NCI-H2227 treated with DMSO at 0.1 percent for 48 hours (cell line): Measurements from ENCODE around the gene TDRD3.
A peak's percentile ranks its signal among the peaks of the same experiment; 100 is the strongest.
"Not testable (repeated sequence)": the region's sequence is repeated elsewhere in the genome, so short reads cannot be mapped to it uniquely, and the experiment has no call there.

Source experiments
- DNase-seq: peaks from one replicate; lab custom pipeline; 2025; lab: John Stamatoyannopoulos, UW

Gene TDRD3

GRCh38 chr13:60398907-60399589 is 2.0 kb downstream of the TDRD3 start:
- peak; percentile 35 for DNase-seq

- peak; percentile 12 for DNase-seq
Observed at GRCh38 chr13:60402022-60402421, 5.0 kb downstream of the TDRD3 start.

- no peak for DNase-seq
Observed at GRCh38 chr13:60407095-60407494, 10.1 kb downstream of the TDRD3 start.

- not testable (repeated sequence) for DNase-seq
Observed at GRCh38 chr13:60407852-60408251, 10.8 kb downstream of the TDRD3 start.

- not testable (repeated sequence) for DNase-seq
Observed at GRCh38 chr13:60409574-60410292, 12.7 kb downstream of the TDRD3 start.

- DNase-seq, result no peak
Observed at GRCh38 chr13:60410299-60410698, 13.3 kb downstream of the TDRD3 start.

- DNase-seq, result no peak
Observed at GRCh38 chr13:60411464-60411863, 14.4 kb downstream of the TDRD3 start.

GRCh38 chr13:60411983-60412382 is 15.0 kb downstream of the TDRD3 start:
- DNase-seq, result no peak

GRCh38 chr13:60412909-60413616 is 16.0 kb downstream of the TDRD3 start:
- no peak for DNase-seq

- DNase-seq, result no peak
Observed at GRCh38 chr13:60414177-60414576, 17.2 kb downstream of the TDRD3 start.

- no peak for DNase-seq
Observed at GRCh38 chr13:60417734-60418133, 20.7 kb downstream of the TDRD3 start.

GRCh38 chr13:60418954-60419353 is 21.9 kb downstream of the TDRD3 start:
- DNase-seq, result no peak

- no peak for DNase-seq
Observed at GRCh38 chr13:60425332-60425731, 28.3 kb downstream of the TDRD3 start.

GRCh38 chr13:60426075-60426474 is 29.1 kb downstream of the TDRD3 start:
- no peak for DNase-seq

- no peak for DNase-seq
Observed at GRCh38 chr13:60427285-60427684, 30.3 kb downstream of the TDRD3 start.

- DNase-seq, result peak; percentile 64
Observed at GRCh38 chr13:60431108-60431700, 34.2 kb downstream of the TDRD3 start.

GRCh38 chr13:60433505-60433904 is 36.5 kb downstream of the TDRD3 start:
- DNase-seq, result peak; percentile 40

GRCh38 chr13:60435762-60436374 is 38.8 kb downstream of the TDRD3 start:
- DNase-seq, result no peak

GRCh38 chr13:60439201-60439600 is 42.2 kb downstream of the TDRD3 start:
- DNase-seq, result no peak

- DNase-seq, result no peak
Observed at GRCh38 chr13:60441761-60442160, 44.7 kb downstream of the TDRD3 start.

GRCh38 chr13:60448907-60449510 is 52.0 kb downstream of the TDRD3 start:
- peak; percentile 44 for DNase-seq

- DNase-seq, result no peak
Observed at GRCh38 chr13:60453490-60453889, 56.5 kb downstream of the TDRD3 start.
